ENCODE results near the gene CASP6.

The CASP6 gene

GRCh38 chr4:109721033-109721432 lies 17.8 kb upstream of the CASP6 start:
- no peak for TF ChIP-seq CTCF (IDR thresholded peaks at IDR 0.05; ENCODE audit: borderline replicate concordance, insufficient read depth, low read depth, low read length)

GRCh38 chr4:109719604-109720003 lies 16.4 kb upstream of the CASP6 start:
- no peak overlapping the region for H3K4me3 ChIP-seq (ENCODE audit: low read depth, low read length)
- no peak for TF ChIP-seq CTCF (IDR thresholded peaks at IDR 0.05; ENCODE audit: borderline replicate concordance, insufficient read depth, low read depth, low read length)

More at GRCh38 chr4:109721033-109721432, 17.8 kb upstream of the CASP6 start:
- H3K4me3 ChIP-seq (ENCODE audit: low read depth, low read length): no peak overlapping the region

- no peak for TF ChIP-seq CTCF (IDR thresholded peaks at IDR 0.05; ENCODE audit: borderline replicate concordance, insufficient read depth, low read depth, low read length)
Measured at GRCh38 chr4:109718759-109719158, 15.5 kb upstream of the CASP6 start.

GRCh38 chr4:109713500-109713899 lies 10.3 kb upstream of the CASP6 start:
- H3K4me3 ChIP-seq (ENCODE audit: low read depth, low read length): no peak overlapping the region
- no peak for TF ChIP-seq CTCF (IDR thresholded peaks at IDR 0.05; ENCODE audit: borderline replicate concordance, insufficient read depth, low read depth, low read length)

More at GRCh38 chr4:109718759-109719158, 15.5 kb upstream of the CASP6 start:
- H3K4me3 ChIP-seq (ENCODE audit: low read depth, low read length): no peak overlapping the region

GRCh38 chr4:109708990-109709389 lies 5.7 kb upstream of the CASP6 start:
- TF ChIP-seq CTCF (IDR thresholded peaks at IDR 0.05; ENCODE audit: borderline replicate concordance, insufficient read depth, low read depth, low read length): no peak
- H3K4me3 ChIP-seq (ENCODE audit: low read depth, low read length): no peak overlapping the region

- no peak for TF ChIP-seq CTCF (IDR thresholded peaks at IDR 0.05; ENCODE audit: borderline replicate concordance, insufficient read depth, low read depth, low read length)
- no peak overlapping the region for H3K4me3 ChIP-seq (ENCODE audit: low read depth, low read length)
Measured at GRCh38 chr4:109708435-109708834, 5.2 kb upstream of the CASP6 start.

GRCh38 chr4:109703664-109704361 lies 568 bp upstream of the CASP6 start:
- peak overlapping the region; percentile 91 for H3K4me3 ChIP-seq (ENCODE audit: low read depth, low read length)
- no peak for TF ChIP-seq CTCF (IDR thresholded peaks at IDR 0.05; ENCODE audit: borderline replicate concordance, insufficient read depth, low read depth, low read length)
